WTC11 (cell line): ENCODE results near the gene MICA.

Experiments used
- CREB1 ChIP-seq: sonication (generic); formaldehyde crosslinking; IDR thresholded peaks from 2 replicates; pipeline ENCODE4 v1.8.0; 2023; ENCODE audit warnings: mild to moderate bottlenecking, missing genetic modification reagents
- CREM ChIP-seq: sonication (generic); formaldehyde crosslinking; IDR thresholded peaks from 2 replicates; pipeline ENCODE4 v1.8.1; 2022; ENCODE audit warnings: mild to moderate bottlenecking, missing genetic modification reagents, moderate library complexity
- CTCF ChIP-seq: fragments of 200-600 bp; IDR thresholded peaks from 2 replicates; pipeline ENCODE4 v1.8.0; 2022; ENCODE audit warnings: antibody characterized with exemption
- MAX ChIP-seq: sonication (generic); formaldehyde crosslinking; IDR thresholded peaks from 2 replicates; pipeline ENCODE4 v1.8.0; 2022; ENCODE audit warnings: mild to moderate bottlenecking, missing genetic modification reagents
- PRDM15 ChIP-seq: sonication (generic); formaldehyde crosslinking; IDR thresholded peaks from 2 replicates; pipeline ENCODE4 v1.8.0; 2022; ENCODE audit warnings: missing genetic modification reagents
- USF1 ChIP-seq: sonication (generic); formaldehyde crosslinking; IDR thresholded peaks from 2 replicates; pipeline ENCODE4 v1.8.0; 2022; ENCODE audit warnings: mild to moderate bottlenecking, missing genetic modification reagents
- ZBTB21 ChIP-seq: sonication (generic); formaldehyde crosslinking; IDR thresholded peaks from 2 replicates; pipeline ENCODE4 v1.8.1; 2023; ENCODE audit warnings: mild to moderate bottlenecking, missing genetic modification reagents, borderline replicate concordance

- no peak for TF ChIP-seq CREM (CRISPR knock-in tag)
- TF ChIP-seq CTCF = no peak
- TF ChIP-seq MAX (CRISPR knock-in tag) = no peak
- TF ChIP-seq PRDM15 (CRISPR knock-in tag) = no peak
- TF ChIP-seq ZBTB21 (CRISPR knock-in tag) = no peak
- TF ChIP-seq CREB1 (CRISPR knock-in tag) = no peak
- TF ChIP-seq USF1 (CRISPR knock-in tag) = no peak
These were observed 2.6 kb downstream of the MICA start for GRCh38 chr6:31405996-31406395.
